OCI-LY1 (cell line): ENCODE data around the gene MAP6D1.

Experiments used
- H2AFZ ChIP-seq: fragments of 200-600 bp; sonication (generic), shearing (Covaris generic); 2 replicates; pipeline ENCODE4 v1.6.0; 2014; ENCODE audit warnings: antibody characterized with exemption, mild to moderate bottlenecking, low read length
- H3F3A ChIP-seq: fragments of 200-600 bp; sonication (generic), shearing (Covaris generic); 2 replicates; pipeline ENCODE4 v1.6.0; 2014; ENCODE audit warnings: mild to moderate bottlenecking, antibody characterized with exemption, low read length, moderate library complexity; ENCODE audit not compliant: insufficient read depth
- H3K27ac ChIP-seq: fragments of 200-600 bp; sonication (generic); 2 replicates; pipeline ENCODE4 v1.5.1; 2014; ENCODE audit warnings: low read length, mixed run types, mild to moderate bottlenecking, low read depth; ENCODE audit not compliant: poor library complexity, severe bottlenecking
- H3K27me3 ChIP-seq: fragments of 200-600 bp; sonication (generic); 2 replicates; pipeline ENCODE4 v1.6.0; 2014; ENCODE audit warnings: antibody characterized with exemption, mild to moderate bottlenecking, low read length, moderate library complexity; ENCODE audit not compliant: insufficient read depth
- H3K36me3 ChIP-seq: fragments of 200-600 bp; sonication (generic); 2 replicates; pipeline ENCODE4 v1.6.1; 2014; ENCODE audit warnings: mild to moderate bottlenecking, antibody characterized with exemption, low read length, moderate library complexity, mixed read lengths; ENCODE audit not compliant: insufficient read depth
- H3K4me1 ChIP-seq: fragments of 200-600 bp; sonication (generic); 2 replicates; pipeline ENCODE4 v1.5.1; 2014; ENCODE audit warnings: mild to moderate bottlenecking, low read length, moderate library complexity; ENCODE audit not compliant: insufficient read depth, severe bottlenecking
- H3K4me2 ChIP-seq: fragments of 200-600 bp; sonication (generic), shearing (Covaris generic); 2 replicates; pipeline ENCODE4 v1.6.1; 2014; ENCODE audit warnings: low read length
- H3K4me3 ChIP-seq: fragments of 200-600 bp; sonication (generic); 2 replicates; pipeline ENCODE4 v1.5.1; 2014; ENCODE audit warnings: low read length, low read depth, mild to moderate bottlenecking, mixed read lengths; ENCODE audit not compliant: poor library complexity, severe bottlenecking
- H3K79me2 ChIP-seq: fragments of 200-600 bp; shearing (Covaris generic); 2 replicates; pipeline ENCODE4 v1.6.1; 2016; ENCODE audit warnings: mixed run types, low read length, mixed read lengths; ENCODE audit not compliant: insufficient read depth
- H3K9ac ChIP-seq: fragments of 200-600 bp; sonication (generic), shearing (Covaris generic); 2 replicates; pipeline ENCODE4 v1.6.1; 2014; ENCODE audit warnings: mild to moderate bottlenecking, low read length, mixed read lengths
- H3K9me2 ChIP-seq: fragments of 200-600 bp; sonication (generic), shearing (Covaris generic); 2 replicates; pipeline ENCODE4 v1.6.1; 2014; ENCODE audit warnings: low read depth, mild to moderate bottlenecking, low read length, mixed read lengths
- H3K9me3 ChIP-seq: fragments of 200-600 bp; shearing (Covaris generic); 2 replicates; pipeline ENCODE4 v1.6.1; 2014; ENCODE audit warnings: low read length, mixed read lengths
- H4K20me1 ChIP-seq: fragments of 200-600 bp; sonication (generic), shearing (Covaris generic); 2 replicates; pipeline ENCODE4 v1.6.0; 2016; ENCODE audit warnings: mild to moderate bottlenecking, low read length; ENCODE audit not compliant: insufficient read depth
- CTCF ChIP-seq: fragments of 200-600 bp; sonication (generic), shearing (Covaris generic); IDR thresholded peaks from 2 replicates; pipeline ENCODE4 v1.5.1; 2017; ENCODE audit warnings: mild to moderate bottlenecking, antibody characterized with exemption, low read length, moderate library complexity, mixed read lengths
- EZH2 ChIP-seq: fragments of 200-600 bp; sonication (generic), shearing (Covaris generic); IDR thresholded peaks from 2 replicates; pipeline ENCODE4 v1.8.0; 2017; ENCODE audit warnings: borderline replicate concordance, mixed run types, mild to moderate bottlenecking, antibody characterized with exemption, low read length, moderate library complexity, mixed read lengths

MAP6D1 gene

GRCh38 chr3:183825456-183826161 is at the start of gene MAP6D1:
MAP6D1 (minus strand) TSS chr3:183825577; CDS start chr3:183825547, 30 bp downstream.
- Histone ChIP-seq H3K79me2 (no peaks in the 10 kb centered on the region), H3K4me1 (peaks cover 16% of the 10 kb centered on the region), H3K4me2 (peak within 1 kb of the TSS; percentile 68), H3K27ac (peak within 1 kb of the TSS; percentile 0), H3K9me3 (no peaks in the 10 kb centered on the region), H3K27me3 (no peaks in the 10 kb centered on the region), H3K9ac (peak within 1 kb of the TSS; percentile 62), H3F3A (peaks cover 9% of the 10 kb centered on the region; the same call in 1 of the 2 replicates), H3K9me2 (no peaks in the 10 kb centered on the region), H2AFZ (no peak within 1 kb of the TSS), H3K36me3 (peaks cover 16% of the 10 kb centered on the region), H4K20me1 (no peaks in the 10 kb centered on the region), H3K4me3 (peak within 1 kb of the TSS; percentile 64)
- peak; percentile 62 for TF ChIP-seq CTCF
- no peak for TF ChIP-seq EZH2

GRCh38 chr3:183873914-183874313 is 48.5 kb upstream of the MAP6D1 start:
- H3F3A ChIP-seq: no peaks in the 10 kb centered on the region
- H3K27ac ChIP-seq: no peak overlapping the region
- H3K4me1 ChIP-seq: no peaks in the 10 kb centered on the region
- no peaks in the 10 kb centered on the region for H3K27me3 ChIP-seq
- no peak overlapping the region for H3K4me3 ChIP-seq
- no peaks in the 10 kb centered on the region for H3K9me2 ChIP-seq
- no peaks in the 10 kb centered on the region for H3K9me3 ChIP-seq
- H2AFZ ChIP-seq: no peak overlapping the region
- 0 out of 2 replicates have a peak, but pooled peaks cover 2% of the 10 kb centered on the region for H4K20me1 ChIP-seq
- H3K4me2 ChIP-seq: no peak overlapping the region
- H3K36me3 ChIP-seq: peaks cover 24% of the 10 kb centered on the region; the same call in 1 of the 2 replicates
- peaks cover 80% of the 10 kb centered on the region for H3K79me2 ChIP-seq
- H3K9ac ChIP-seq: no peak overlapping the region
- TF ChIP-seq CTCF (no peak), EZH2 (no peak)

GRCh38 chr3:183871541-183871940 is 46.2 kb upstream of the MAP6D1 start:
- no peak for TF ChIP-seq EZH2
- TF ChIP-seq CTCF: no peak
- no peak overlapping the region for H3K27ac ChIP-seq
- H3K9ac ChIP-seq: no peak overlapping the region
- no peak overlapping the region for H3K4me3 ChIP-seq
- H2AFZ ChIP-seq: no peak overlapping the region
- no peak overlapping the region for H3K4me2 ChIP-seq
- H4K20me1 ChIP-seq: 0 out of 2 replicates have a peak, but pooled peaks cover 2% of the 10 kb centered on the region
- H3K9me2 ChIP-seq: no peaks in the 10 kb centered on the region
- H3K79me2 ChIP-seq: peaks cover 71% of the 10 kb centered on the region
- no peaks in the 10 kb centered on the region for H3K9me3 ChIP-seq
- H3F3A ChIP-seq: no peaks in the 10 kb centered on the region
- H3K36me3 ChIP-seq: peaks cover 22% of the 10 kb centered on the region
- no peaks in the 10 kb centered on the region for H3K27me3 ChIP-seq
- H3K4me1 ChIP-seq: no peaks in the 10 kb centered on the region
